Stimulated activated CD4-positive, alpha-beta T cell treated with anti-CD3 and anti-CD28 coated beads, Interleukin-4, amount 100 ng/mL, for 48 hours (primary cell): ENCODE data around the gene CRAT.

Experiments
- DNase-seq, 2 donors: peaks; one replicate each; pipeline ENCODE4 v3.0.0-alpha.2; 2020; ENCODE audit warnings: low read depth in 2 of 2

Gene CRAT

GRCh38 chr9:129089246-129089645 lies 21.3 kb downstream of the CRAT start:
- no peak for DNase-seq

GRCh38 chr9:129084087-129084486 lies 26.5 kb downstream of the CRAT start:
- DNase-seq = no peak

GRCh38 chr9:129081388-129081904 lies 29.1 kb downstream of the CRAT start:
- DNase-seq = no peak

GRCh38 chr9:129080601-129081387 lies 29.8 kb downstream of the CRAT start, which contains the start of gene DOLPP1:
Gene DOLPP1 (plus strand): TSS chr9:129081111. CDS start chr9:129081132, 21 bp downstream.
- DNase-seq = peak; percentile 98 to 99

GRCh38 chr9:129080298-129080600 lies 30.3 kb downstream of the CRAT start:
- no peak for DNase-seq

- DNase-seq = no peak
Observed at GRCh38 chr9:129079829-129080228, 30.8 kb downstream of the CRAT start.

- DNase-seq = no peak
Observed at GRCh38 chr9:129078691-129079503, 31.7 kb downstream of the CRAT start.

- DNase-seq = no peak
Observed at GRCh38 chr9:129077236-129077635, 33.4 kb downstream of the CRAT start.

- no peak for DNase-seq
Observed at GRCh38 chr9:129076640-129077037, 34.0 kb downstream of the CRAT start.

- no peak for DNase-seq
Observed at GRCh38 chr9:129075996-129076639, 34.5 kb downstream of the CRAT start.

- DNase-seq = no peak
Observed at GRCh38 chr9:129074106-129074505, 36.5 kb downstream of the CRAT start.

- DNase-seq = no peak
Observed at GRCh38 chr9:129073404-129073803, 37.2 kb downstream of the CRAT start.

- DNase-seq = no peak
Observed at GRCh38 chr9:129072171-129072570, 38.4 kb downstream of the CRAT start.

- DNase-seq = no peak
Observed at GRCh38 chr9:129071526-129072126, 39.0 kb downstream of the CRAT start.

- no peak for DNase-seq
Observed at GRCh38 chr9:129070696-129071525, 39.7 kb downstream of the CRAT start.

- no peak for DNase-seq
Observed at GRCh38 chr9:129069862-129070641, 40.5 kb downstream of the CRAT start.

- peak; percentile 19 to 24 for DNase-seq
Observed at GRCh38 chr9:129068990-129069861, 41.4 kb downstream of the CRAT start.

- no peak for DNase-seq
Observed at GRCh38 chr9:129068110-129068509, 42.5 kb downstream of the CRAT start.

- DNase-seq = no peak
Observed at GRCh38 chr9:129064499-129064908, 46.1 kb downstream of the CRAT start.
